ENCODE results near the gene ZWILCH. TPM values are rescaled to one million over a fixed set of nuclear protein-coding genes. Genes with fewer than 3 reads are reported as not detected.

The ZWILCH gene
- total RNA-seq, 1 experiment from 2014 or later: 39.9 TPM

DNA sequence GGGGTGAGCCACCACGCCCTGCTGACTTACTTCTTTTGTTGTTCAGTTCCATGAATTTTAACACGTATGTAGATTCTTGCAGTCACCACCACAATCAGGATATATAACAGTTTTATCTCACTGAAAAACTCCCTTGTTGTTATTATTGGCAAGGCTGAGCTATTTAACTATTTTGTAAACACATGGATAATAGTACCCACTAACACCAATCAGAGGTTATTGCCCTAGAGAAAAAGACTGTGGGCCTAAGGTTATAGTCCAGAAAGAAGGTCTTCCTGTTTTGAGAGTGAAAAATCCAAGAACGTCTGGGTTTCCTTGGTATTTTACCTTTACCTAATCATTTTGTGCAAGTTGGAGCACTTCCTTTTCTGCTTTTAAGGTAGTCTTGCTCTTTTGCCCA lies 9.5 kb downstream of the ZWILCH start:
- CTCF ChIA-PET: no interaction called here
- in situ Hi-C loops (cut with HindIII; ENCODE audit: low pct_unique_long_range_greater_than_20kb, low sequenced_read_pairs) (no loop called here), intact Hi-C loops (cut with micrococcal nuclease; ENCODE audit: unreplicated experiment) (no loop called here)
- Histone ChIP-seq H3K4me1 (ENCODE audit: control insufficient read depth, insufficient read depth, low read length) (no peaks in the 10 kb centered on the region), H3K27me3 (ENCODE audit: control insufficient read depth, insufficient read depth, low read length) (no peaks in the 10 kb centered on the region), H3K36me3 (ENCODE audit: control insufficient read depth, insufficient read depth, low read length) (peaks cover 7% of the 10 kb centered on the region; the same call in 1 of the 2 replicates), H3K27ac (ENCODE audit: low read length) (no peak overlapping the region), H3K4me3 (ENCODE audit: low read depth in 2 of 2, low read length in 2 of 2) (no peak overlapping the region), H3K9me3 (ENCODE audit: control insufficient read depth, insufficient read depth, low read depth, low read length) (no peaks in the 10 kb centered on the region)
- BruUV-seq (replicated peaks): no TSS peak
- ATAC-seq (no peak), DNase-seq (ENCODE audit: low read depth, low spot score) (no peak)
- POLR2A ChIA-PET: interaction anchor here (0.5 kb wide), 1 partner anchor 20 kb away, joined by 5 read pairs; no protein-coding TSS in a partner anchor
- TF ChIP-seq, protein P1, sequence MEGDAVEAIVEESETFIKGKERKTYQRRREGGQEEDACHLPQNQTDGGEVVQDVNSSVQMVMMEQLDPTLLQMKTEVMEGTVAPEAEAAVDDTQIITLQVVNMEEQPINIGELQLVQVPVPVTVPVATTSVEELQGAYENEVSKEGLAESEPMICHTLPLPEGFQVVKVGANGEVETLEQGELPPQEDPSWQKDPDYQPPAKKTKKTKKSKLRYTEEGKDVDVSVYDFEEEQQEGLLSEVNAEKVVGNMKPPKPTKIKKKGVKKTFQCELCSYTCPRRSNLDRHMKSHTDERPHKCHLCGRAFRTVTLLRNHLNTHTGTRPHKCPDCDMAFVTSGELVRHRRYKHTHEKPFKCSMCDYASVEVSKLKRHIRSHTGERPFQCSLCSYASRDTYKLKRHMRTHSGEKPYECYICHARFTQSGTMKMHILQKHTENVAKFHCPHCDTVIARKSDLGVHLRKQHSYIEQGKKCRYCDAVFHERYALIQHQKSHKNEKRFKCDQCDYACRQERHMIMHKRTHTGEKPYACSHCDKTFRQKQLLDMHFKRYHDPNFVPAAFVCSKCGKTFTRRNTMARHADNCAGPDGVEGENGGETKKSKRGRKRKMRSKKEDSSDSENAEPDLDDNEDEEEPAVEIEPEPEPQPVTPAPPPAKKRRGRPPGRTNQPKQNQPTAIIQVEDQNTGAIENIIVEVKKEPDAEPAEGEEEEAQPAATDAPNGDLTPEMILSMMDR (IDR thresholded peaks at IDR 0.05): no peak
- TF ChIP-seq REST (IDR thresholded peaks at IDR 0.05; ENCODE audit: insufficient read depth in 1 of 2, low read depth in 2 of 2, low read length in 1 of 2) (no peak), TCF7L2 (IDR thresholded peaks at IDR 0.05; ENCODE audit: low read depth, low read length) (no peak), SIN3A (IDR thresholded peaks at IDR 0.05; ENCODE audit: borderline replicate concordance, insufficient read depth, low read depth, low read length) (no peak), POLR2AphosphoS5 (IDR thresholded peaks at IDR 0.05; ENCODE audit: low read depth, low read length) (no peak)

DNA sequence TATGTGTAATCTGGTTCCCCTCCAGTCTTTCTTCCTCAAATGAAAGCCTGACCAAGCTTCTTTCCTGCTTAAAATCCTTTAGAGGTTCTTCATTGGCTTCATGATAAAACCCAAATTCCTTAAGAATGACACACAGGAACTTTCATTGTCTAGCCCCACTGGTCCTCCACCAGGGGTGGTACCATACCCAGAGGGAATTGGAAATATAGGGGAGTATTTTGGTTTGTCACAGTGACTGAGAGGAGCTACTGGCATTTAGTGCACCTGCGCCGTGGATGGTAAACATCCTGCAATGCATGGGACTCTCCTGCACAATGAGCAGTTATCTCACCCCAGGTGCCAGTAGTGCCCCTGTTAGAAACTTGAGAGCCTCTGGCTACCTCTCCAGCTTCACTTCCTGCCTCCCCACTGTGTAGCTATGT lies 10.8 kb downstream of the ZWILCH start:
- TF ChIP-seq SIN3A (IDR thresholded peaks at IDR 0.05; ENCODE audit: borderline replicate concordance, insufficient read depth, low read depth, low read length) (no peak), POLR2AphosphoS5 (IDR thresholded peaks at IDR 0.05; ENCODE audit: low read depth, low read length) (no peak), REST (IDR thresholded peaks at IDR 0.05; ENCODE audit: insufficient read depth in 1 of 2, low read depth in 2 of 2, low read length in 1 of 2) (no peak), TCF7L2 (IDR thresholded peaks at IDR 0.05; ENCODE audit: low read depth, low read length) (no peak)
- TF ChIP-seq, protein P1 (IDR thresholded peaks at IDR 0.05): no peak
- in situ Hi-C loops (cut with HindIII; ENCODE audit: low pct_unique_long_range_greater_than_20kb, low sequenced_read_pairs) (no loop called here), intact Hi-C loops (cut with micrococcal nuclease; ENCODE audit: unreplicated experiment) (no loop called here)
- no peak overlapping the region for H3K27ac ChIP-seq (ENCODE audit: low read length)
- no peaks in the 10 kb centered on the region for H3K27me3 ChIP-seq (ENCODE audit: control insufficient read depth, insufficient read depth, low read length)
- H3K4me1 ChIP-seq (ENCODE audit: control insufficient read depth, insufficient read depth, low read length): no peaks in the 10 kb centered on the region
- CTCF ChIA-PET: no interaction called here
- DNase-seq (ENCODE audit: low read depth, low spot score) (no peak), ATAC-seq (no peak)
- H3K36me3 ChIP-seq (ENCODE audit: control insufficient read depth, insufficient read depth, low read length): peaks cover 11% of the 10 kb centered on the region; the same call in 1 of the 2 replicates
- POLR2A ChIA-PET: no interaction called here
- BruUV-seq (replicated peaks): no TSS peak
- no peak overlapping the region for H3K4me3 ChIP-seq (ENCODE audit: low read depth in 2 of 2, low read length in 2 of 2)
- no peaks in the 10 kb centered on the region for H3K9me3 ChIP-seq (ENCODE audit: control insufficient read depth, insufficient read depth, low read depth, low read length)
